NB4 (cell line): ENCODE data around the gene LAMB1.

Experiments used
- DNase-seq: peaks from one replicate; pipeline ENCODE4 v3.0.0; 2010; ENCODE audit warnings: low read depth
- H3K4me3 ChIP-seq: one replicate; pipeline ENCODE4 v1.5.1; 2011; ENCODE audit warnings: mild to moderate bottlenecking, low read depth, low read length, moderate library complexity
- MYC ChIP-seq: IDR thresholded peaks from 2 replicates; pipeline ENCODE4 v1.6.1; 2011; ENCODE audit warnings: low read depth, low read length
- POLR2A ChIP-seq: IDR thresholded peaks from 2 replicates; pipeline ENCODE4 v1.6.1; 2011; ENCODE audit warnings: mild to moderate bottlenecking; ENCODE audit not compliant: insufficient read length; ENCODE audit errors: extremely low read depth
- TF ChIP-seq, protein P1 (sequence below): IDR thresholded peaks from one replicate; pipeline ENCODE4 v1.5.1; 2012; ENCODE audit warnings: low read depth, low read length
- TF ChIP-seq, protein P2 (sequence below): IDR thresholded peaks from 2 replicates; pipeline ENCODE4 v1.6.1; 2011; ENCODE audit warnings: low read depth, low read length

The LAMB1 gene

DNA sequence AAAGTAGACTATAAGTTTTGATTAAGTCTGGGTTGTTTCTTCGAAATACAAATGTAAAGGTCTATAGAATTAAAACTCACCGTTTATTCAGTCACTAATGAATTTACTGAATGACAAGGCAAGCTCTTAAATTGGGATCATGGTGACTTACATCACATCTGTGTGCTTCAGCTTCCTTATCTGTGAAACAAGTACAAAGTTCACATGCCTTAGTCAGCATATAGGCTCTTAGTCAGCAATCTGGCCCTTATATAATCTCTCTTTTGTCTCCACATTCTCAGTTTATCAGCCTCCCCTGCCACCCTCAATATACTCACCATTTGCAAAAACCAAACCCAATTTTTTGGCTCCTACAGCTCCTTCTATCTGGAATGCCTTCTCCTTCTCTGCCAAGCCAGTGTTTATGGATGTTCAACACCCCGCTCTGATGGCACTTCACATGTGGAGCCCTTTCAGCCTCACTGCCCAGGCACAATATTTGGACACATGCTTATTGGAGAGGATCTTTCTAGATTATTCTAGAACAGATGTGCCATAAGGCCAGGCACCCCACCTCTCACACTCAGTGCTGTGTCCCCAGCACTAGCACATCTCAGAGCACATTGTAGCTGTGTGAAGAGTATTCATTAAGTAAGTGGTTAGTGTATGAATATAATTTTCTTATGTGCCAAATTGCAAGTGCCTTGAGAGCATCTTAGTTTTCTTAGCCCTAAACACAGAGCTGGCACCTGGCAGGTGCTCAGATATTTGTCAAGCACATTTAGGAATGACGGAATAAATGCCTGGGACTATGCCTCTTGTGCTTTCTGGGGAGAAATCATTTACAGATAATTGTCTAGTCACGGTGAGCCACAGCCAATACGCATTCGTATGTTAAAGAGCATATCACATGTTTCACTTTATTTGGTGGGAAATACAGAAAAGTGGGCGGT lies 9.8 kb upstream of the LAMB1 start:
- no peak overlapping the region for H3K4me3 ChIP-seq
- DNase-seq, result peak; percentile 26
- TF ChIP-seq, protein P1, sequence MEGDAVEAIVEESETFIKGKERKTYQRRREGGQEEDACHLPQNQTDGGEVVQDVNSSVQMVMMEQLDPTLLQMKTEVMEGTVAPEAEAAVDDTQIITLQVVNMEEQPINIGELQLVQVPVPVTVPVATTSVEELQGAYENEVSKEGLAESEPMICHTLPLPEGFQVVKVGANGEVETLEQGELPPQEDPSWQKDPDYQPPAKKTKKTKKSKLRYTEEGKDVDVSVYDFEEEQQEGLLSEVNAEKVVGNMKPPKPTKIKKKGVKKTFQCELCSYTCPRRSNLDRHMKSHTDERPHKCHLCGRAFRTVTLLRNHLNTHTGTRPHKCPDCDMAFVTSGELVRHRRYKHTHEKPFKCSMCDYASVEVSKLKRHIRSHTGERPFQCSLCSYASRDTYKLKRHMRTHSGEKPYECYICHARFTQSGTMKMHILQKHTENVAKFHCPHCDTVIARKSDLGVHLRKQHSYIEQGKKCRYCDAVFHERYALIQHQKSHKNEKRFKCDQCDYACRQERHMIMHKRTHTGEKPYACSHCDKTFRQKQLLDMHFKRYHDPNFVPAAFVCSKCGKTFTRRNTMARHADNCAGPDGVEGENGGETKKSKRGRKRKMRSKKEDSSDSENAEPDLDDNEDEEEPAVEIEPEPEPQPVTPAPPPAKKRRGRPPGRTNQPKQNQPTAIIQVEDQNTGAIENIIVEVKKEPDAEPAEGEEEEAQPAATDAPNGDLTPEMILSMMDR, result no peak
- TF ChIP-seq POLR2A (no peak), MYC (no peak)
- TF ChIP-seq, protein P2, sequence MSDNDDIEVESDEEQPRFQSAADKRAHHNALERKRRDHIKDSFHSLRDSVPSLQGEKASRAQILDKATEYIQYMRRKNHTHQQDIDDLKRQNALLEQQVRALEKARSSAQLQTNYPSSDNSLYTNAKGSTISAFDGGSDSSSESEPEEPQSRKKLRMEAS, result no peak

DNA sequence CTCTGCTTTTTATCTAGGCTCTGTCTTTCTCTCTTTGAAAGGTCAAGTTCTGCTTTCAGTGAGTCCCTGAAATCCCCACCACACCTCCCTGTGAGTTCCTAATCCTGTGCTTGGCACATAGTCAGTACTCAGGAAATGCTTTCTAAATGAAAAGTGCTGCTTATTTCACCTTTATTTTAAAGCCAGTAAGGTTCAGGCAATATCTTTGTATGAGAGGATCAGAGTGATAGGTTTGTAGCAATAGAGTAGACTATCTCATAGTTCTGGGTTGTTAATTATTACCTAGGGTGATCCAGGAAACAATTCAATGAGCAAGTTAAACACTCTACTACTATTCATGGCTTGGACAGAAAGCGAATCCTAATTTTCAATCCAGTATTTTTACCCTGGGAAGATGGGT lies 7.4 kb upstream of the LAMB1 start:
- TF ChIP-seq, protein P2, result no peak
- TF ChIP-seq POLR2A (no peak), MYC (no peak)
- TF ChIP-seq, protein P1, result no peak
- H3K4me3 ChIP-seq, result no peak overlapping the region
- no peak for DNase-seq

DNA sequence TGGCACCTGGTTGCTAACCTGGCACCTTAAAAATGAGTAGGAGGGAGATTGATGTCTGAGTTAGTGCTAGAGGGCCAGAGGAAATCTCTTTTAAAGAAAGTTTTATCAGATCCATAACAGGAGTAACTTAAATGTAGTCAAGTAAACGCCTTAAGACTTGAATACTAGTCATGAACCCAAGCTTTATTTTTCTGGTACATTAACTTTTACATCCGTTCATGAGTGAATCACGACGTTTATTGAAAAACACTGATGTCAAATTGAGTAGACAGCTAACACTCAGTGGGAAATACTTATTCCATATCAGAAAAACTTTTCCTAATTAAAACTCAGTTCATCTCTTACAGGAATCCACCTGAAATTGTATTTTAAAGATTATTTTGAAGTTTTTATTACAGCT lies 6.9 kb upstream of the LAMB1 start:
- no peak overlapping the region for H3K4me3 ChIP-seq
- no peak for DNase-seq
- TF ChIP-seq MYC, result no peak
- TF ChIP-seq POLR2A, result no peak
- TF ChIP-seq, protein P2, result no peak
- TF ChIP-seq, protein P1, result no peak

DNA sequence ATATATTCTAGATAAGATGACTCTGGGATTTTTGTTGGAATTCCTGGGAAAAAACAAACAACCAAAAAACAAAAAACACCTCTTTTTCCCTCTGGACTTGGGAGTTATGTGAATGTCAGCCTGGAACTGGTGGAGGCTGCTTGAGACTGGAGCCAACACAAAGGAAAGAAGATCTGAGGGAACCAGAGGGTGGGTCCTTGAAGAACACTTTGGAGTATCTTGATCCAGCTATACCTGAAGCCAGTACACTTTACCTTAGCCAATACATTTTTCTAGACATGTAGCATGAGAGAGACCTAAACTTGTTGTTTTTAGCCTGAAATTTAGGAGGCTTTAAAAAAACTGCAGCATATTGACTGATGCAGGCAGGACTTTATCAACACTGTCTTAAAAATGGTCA lies 5.9 kb upstream of the LAMB1 start:
- TF ChIP-seq POLR2A (no peak), MYC (no peak)
- TF ChIP-seq, protein P1, result no peak
- TF ChIP-seq, protein P2, result no peak
- no peak for DNase-seq
- H3K4me3 ChIP-seq, result no peak overlapping the region

DNA sequence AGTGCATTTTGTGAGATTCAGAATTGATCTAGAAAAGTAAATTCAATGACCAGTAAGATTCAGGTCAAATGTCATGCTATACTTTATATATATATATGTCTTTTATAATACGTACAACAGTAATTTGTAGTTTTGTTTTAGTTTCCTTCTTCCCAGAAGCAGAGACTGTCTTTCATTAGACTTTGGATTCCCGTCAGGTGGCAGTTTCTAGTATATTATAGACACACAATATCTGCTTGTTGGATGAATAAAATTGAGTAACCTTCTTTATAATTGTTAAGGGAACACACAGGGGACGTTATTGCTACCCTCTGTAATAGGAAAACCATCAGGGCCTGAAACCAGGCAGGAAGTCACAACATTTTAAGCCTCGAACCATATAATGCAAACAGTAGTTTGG lies 5.3 kb upstream of the LAMB1 start:
- TF ChIP-seq POLR2A, result no peak
- TF ChIP-seq, protein P1, result no peak
- TF ChIP-seq MYC, result no peak
- TF ChIP-seq, protein P2, result no peak
- no peak for DNase-seq
- no peak overlapping the region for H3K4me3 ChIP-seq
